T-helper 17 cell (primary cell): Measurements from ENCODE around the gene FAM13B. TPM values are rescaled to one million over a fixed set of nuclear protein-coding genes. Genes with fewer than 3 reads are reported as not detected.
"Not testable (repeated sequence)": the region's sequence is repeated elsewhere in the genome, so short reads cannot be mapped to it uniquely, and the experiment has no call there.

ENCODE experiments used
- ATAC-seq: fragments of 150-1000 bp; cut with Tn5 transposase; 2 replicates; pipeline ENCODE4 v1.10.0; 2021; ENCODE audit warnings: mild to moderate bottlenecking, moderate library complexity
- DNase-seq, 3 donors: peaks; one replicate each; pipeline versions ENCODE4 v3.0.0 to v3.0.0-alpha.2; 2020 to 2021
- H3K9me3 ChIP-seq: one replicate; pipeline ENCODE4 v1.7.0; 2013; ENCODE audit warnings: low read length, mild to moderate bottlenecking; ENCODE audit not compliant: control insufficient read depth, poor library complexity, severe bottlenecking
- H3K27ac Mint-ChIP-seq: one replicate; pipeline ENCODE4 v1.8.0; 2022; ENCODE audit warnings: mild to moderate bottlenecking, moderate library complexity, mixed read lengths
- H3K27me3 Mint-ChIP-seq: one replicate; pipeline ENCODE4 v1.8.0; 2022; ENCODE audit warnings: mixed read lengths
- H3K36me3 Mint-ChIP-seq: one replicate; pipeline ENCODE4 v1.8.0; 2022; ENCODE audit warnings: low read depth, mixed read lengths
- H3K4me1 Mint-ChIP-seq: one replicate; pipeline ENCODE4 v1.8.0; 2022; ENCODE audit warnings: mild to moderate bottlenecking, mixed read lengths
- H3K4me3 Mint-ChIP-seq: one replicate; pipeline ENCODE4 v1.8.0; 2022; ENCODE audit warnings: mild to moderate bottlenecking, moderate library complexity, mixed read lengths
- total RNA-seq, 4 donors: library from RNA in 2 of 4; stranded (reverse) in 2 of 4; gene quantifications; one replicate each; pipeline ENCODE4 v1.2.3 and lab custom pipeline; 2022 to 2026

Gene FAM13B
- total RNA-seq, result 10 to 100 TPM; 46.8 to 54.1 TPM
- 103 to 106 reads per million in 2 donors for total RNA-seq (lab: John Stamatoyannopoulos, UW)

GRCh38 chr5:138032572-138033385, at the start of gene FAM13B:
Gene FAM13B (minus strand): TSS chr5:138033079. CDS start chr5:138019111, 13,968 bp downstream.
- Mint-ChIP-seq H3K4me1 (peaks cover 47% of the 10 kb centered on the region), H3K36me3 (peaks cover 2% of the 10 kb centered on the region)

GRCh38 chr5:138082033-138082432, 49.2 kb upstream of the FAM13B start:
- Mint-ChIP-seq H3K4me3 (no peak overlapping the region), H3K36me3 (peaks cover 2% of the 10 kb centered on the region)

More at GRCh38 chr5:138032572-138033385, at the start of gene FAM13B:
- DNase-seq (peak; percentile 66 to 81 (median 78)), ATAC-seq (peak; percentile 84)
- Mint-ChIP-seq H3K27ac (peak within 1 kb of the TSS; percentile 98), H3K4me3 (peak within 1 kb of the TSS; percentile 98), H3K27me3 (no peaks in the 10 kb centered on the region)
- no peaks in the 10 kb centered on the region for H3K9me3 ChIP-seq

GRCh38 chr5:138078006-138078643, 45.2 kb upstream of the FAM13B start:
- ATAC-seq, result no peak
- Mint-ChIP-seq H3K36me3 (no peaks in the 10 kb centered on the region), H3K27ac (no peak overlapping the region), H3K4me3 (no peak overlapping the region), H3K4me1 (peaks cover 3% of the 10 kb centered on the region), H3K27me3 (no peaks in the 10 kb centered on the region)
- DNase-seq, result no peak
- no peaks in the 10 kb centered on the region for H3K9me3 ChIP-seq

More at GRCh38 chr5:138082033-138082432, 49.2 kb upstream of the FAM13B start:
- peaks cover 5% of the 10 kb centered on the region for H3K4me1 Mint-ChIP-seq
- peaks cover 5% of the 10 kb centered on the region for H3K27me3 Mint-ChIP-seq
- DNase-seq (no peak), ATAC-seq (no peak)
- no peak overlapping the region for H3K27ac Mint-ChIP-seq
- no peaks in the 10 kb centered on the region for H3K9me3 ChIP-seq

- no peaks in the 10 kb centered on the region for H3K36me3 Mint-ChIP-seq
- H3K4me1 Mint-ChIP-seq, result peaks cover 3% of the 10 kb centered on the region
- H3K27ac Mint-ChIP-seq, result no peak overlapping the region
- no peaks in the 10 kb centered on the region for H3K27me3 Mint-ChIP-seq
- H3K4me3 Mint-ChIP-seq, result no peak overlapping the region
- no peak for ATAC-seq
- peak; percentile 19 to 29 (median 27) for DNase-seq
- no peaks in the 10 kb centered on the region for H3K9me3 ChIP-seq
Observed at GRCh38 chr5:138077064-138077696, 44.3 kb upstream of the FAM13B start.

GRCh38 chr5:138070026-138070425, 37.1 kb upstream of the FAM13B start:
- ATAC-seq, H3K27me3 Mint-ChIP-seq, H3K4me3 Mint-ChIP-seq, DNase-seq, H3K27ac Mint-ChIP-seq, H3K9me3 ChIP-seq, H3K36me3 Mint-ChIP-seq: not testable (repeated sequence)
- H3K4me1 Mint-ChIP-seq, result peaks cover 13% of the 10 kb centered on the region

GRCh38 chr5:138068742-138069600, 36.1 kb upstream of the FAM13B start:
- Mint-ChIP-seq H3K27ac (no peak overlapping the region), H3K4me3 (no peak overlapping the region), H3K36me3 (no peaks in the 10 kb centered on the region)

GRCh38 chr5:138067945-138068344, 35.1 kb upstream of the FAM13B start:
- H3K27ac Mint-ChIP-seq, result no peak overlapping the region
- H3K36me3 Mint-ChIP-seq, result no peaks in the 10 kb centered on the region
- peaks cover 16% of the 10 kb centered on the region for H3K4me1 Mint-ChIP-seq
- no peak overlapping the region for H3K4me3 Mint-ChIP-seq
- H3K9me3 ChIP-seq, result no peaks in the 10 kb centered on the region
- ATAC-seq, result no peak
- no peak for DNase-seq
- H3K27me3 Mint-ChIP-seq, result peaks cover 6% of the 10 kb centered on the region

More at GRCh38 chr5:138068742-138069600, 36.1 kb upstream of the FAM13B start:
- ATAC-seq (peak; percentile 69), DNase-seq (peak; percentile 44 to 59 (median 50))
- no peaks in the 10 kb centered on the region for H3K9me3 ChIP-seq
- H3K27me3 Mint-ChIP-seq, result peaks cover 6% of the 10 kb centered on the region
- H3K4me1 Mint-ChIP-seq, result peaks cover 16% of the 10 kb centered on the region

- peak overlapping the region; percentile 37 for H3K27ac Mint-ChIP-seq
- no peak overlapping the region for H3K4me3 Mint-ChIP-seq
- ATAC-seq, result no peak
- no peaks in the 10 kb centered on the region for H3K36me3 Mint-ChIP-seq
- no peak for DNase-seq
- peaks cover 14% of the 10 kb centered on the region for H3K4me1 Mint-ChIP-seq
- no peaks in the 10 kb centered on the region for H3K9me3 ChIP-seq
- H3K27me3 Mint-ChIP-seq, result peaks cover 6% of the 10 kb centered on the region
Observed at GRCh38 chr5:138065102-138065501, 32.2 kb upstream of the FAM13B start.

- Mint-ChIP-seq H3K4me1 (peaks cover 14% of the 10 kb centered on the region), H3K27ac (peak overlapping the region; percentile 37), H3K27me3 (peaks cover 6% of the 10 kb centered on the region), H3K36me3 (no peaks in the 10 kb centered on the region), H3K4me3 (no peak overlapping the region)
- ATAC-seq (no peak), DNase-seq (no peak)
- H3K9me3 ChIP-seq, result no peaks in the 10 kb centered on the region
Observed at GRCh38 chr5:138064526-138064925, 31.6 kb upstream of the FAM13B start.

GRCh38 chr5:138054847-138055558, 22.1 kb upstream of the FAM13B start:
- H3K4me1 Mint-ChIP-seq, result peaks cover 12% of the 10 kb centered on the region
- no peaks in the 10 kb centered on the region for H3K27me3 Mint-ChIP-seq
- no peaks in the 10 kb centered on the region for H3K36me3 Mint-ChIP-seq
- H3K9me3 ChIP-seq, result no peaks in the 10 kb centered on the region
- ATAC-seq (no peak), DNase-seq (no peak)
- H3K27ac Mint-ChIP-seq, result no peak overlapping the region
- no peak overlapping the region for H3K4me3 Mint-ChIP-seq

- no peak for DNase-seq
- peak overlapping the region; percentile 32 for H3K27ac Mint-ChIP-seq
- H3K27me3 Mint-ChIP-seq, result no peaks in the 10 kb centered on the region
- H3K9me3 ChIP-seq, result no peaks in the 10 kb centered on the region
- no peak for ATAC-seq
- no peak overlapping the region for H3K4me3 Mint-ChIP-seq
- peaks cover 12% of the 10 kb centered on the region for H3K4me1 Mint-ChIP-seq
- no peaks in the 10 kb centered on the region for H3K36me3 Mint-ChIP-seq
Observed at GRCh38 chr5:138054206-138054605, 21.3 kb upstream of the FAM13B start.

- H3K4me1 Mint-ChIP-seq, result peaks cover 12% of the 10 kb centered on the region
- no peaks in the 10 kb centered on the region for H3K9me3 ChIP-seq
- no peak overlapping the region for H3K4me3 Mint-ChIP-seq
- no peak for ATAC-seq
- peak overlapping the region; percentile 32 for H3K27ac Mint-ChIP-seq
- no peaks in the 10 kb centered on the region for H3K27me3 Mint-ChIP-seq
- no peak for DNase-seq
- H3K36me3 Mint-ChIP-seq, result no peaks in the 10 kb centered on the region
Observed at GRCh38 chr5:138053554-138053953, 20.7 kb upstream of the FAM13B start.
